Smooth muscle cell (in vitro differentiated cells): Measurements from ENCODE around the gene PHLDB2. TPM values are rescaled to one million over a fixed set of nuclear protein-coding genes. Genes with fewer than 3 reads are reported as not detected.

Experiments
- DNase-seq: peaks from one replicate; lab custom pipeline; 2025; ENCODE audit not compliant: unreplicated experiment; lab: John Stamatoyannopoulos, UW
- H2AFZ ChIP-seq: fragments of 200-600 bp; sonication (generic); 2 replicates; pipeline ENCODE4 v1.6.0; 2016; ENCODE audit warnings: antibody characterized with exemption, low read depth, mild to moderate bottlenecking
- H3F3A ChIP-seq: fragments of 200-600 bp; sonication (generic); 2 replicates; pipeline ENCODE4 v1.6.0; 2017; ENCODE audit warnings: antibody characterized with exemption, low read depth
- H3K27ac ChIP-seq: fragments of 200-600 bp; sonication (generic); 2 replicates; pipeline ENCODE4 v1.5.1; 2016; ENCODE audit warnings: low read depth, mild to moderate bottlenecking
- H3K27me3 ChIP-seq: fragments of 200-600 bp; sonication (generic); 2 replicates; pipeline ENCODE4 v1.6.1; 2016; ENCODE audit warnings: low read depth, mild to moderate bottlenecking
- H3K36me3 ChIP-seq: fragments of 200-600 bp; sonication (generic); 2 replicates; pipeline ENCODE4 v1.5.1; 2016; ENCODE audit warnings: low read depth
- H3K4me1 ChIP-seq: fragments of 200-600 bp; sonication (generic); 2 replicates; pipeline ENCODE4 v1.5.1; 2016; ENCODE audit warnings: low read depth
- H3K4me2 ChIP-seq: fragments of 200-600 bp; sonication (generic); 2 replicates; pipeline ENCODE4 v1.6.0; 2016; ENCODE audit warnings: mild to moderate bottlenecking
- H3K4me3 ChIP-seq: fragments of 200-600 bp; sonication (generic); 2 replicates; pipeline ENCODE4 v1.5.1; 2016; ENCODE audit warnings: mild to moderate bottlenecking
- H3K79me2 ChIP-seq: fragments of 200-600 bp; sonication (generic); 2 replicates; pipeline ENCODE4 v1.6.0; 2016; ENCODE audit warnings: low read depth, mild to moderate bottlenecking
- H3K9ac ChIP-seq: fragments of 200-600 bp; sonication (generic); 2 replicates; pipeline ENCODE4 v1.6.0; 2016; ENCODE audit warnings: low read depth
- H3K9me3 ChIP-seq: fragments of 200-600 bp; sonication (generic); replicated peaks from 2 replicates; pipeline ENCODE4 v1.5.1; 2016; ENCODE audit warnings: low read depth
- H4K20me1 ChIP-seq: fragments of 200-600 bp; sonication (generic); 2 replicates; pipeline ENCODE4 v1.6.0; 2016; ENCODE audit warnings: low read depth
- CTCF ChIP-seq: fragments of 200-600 bp; sonication (generic); IDR thresholded peaks from 2 replicates; pipeline ENCODE4 v1.5.1; 2017; ENCODE audit warnings: borderline replicate concordance, mild to moderate bottlenecking, antibody characterized with exemption; ENCODE audit not compliant: insufficient read depth, poor library complexity, severe bottlenecking
- WGBS: methylation state at CpG from one replicate; pipeline ENCODE4 v1.1.7; 2016; ENCODE audit warnings: low lambda C conversion rate; 5-methylcytosine and 5-hydroxymethylcytosine counted together
- polyA plus RNA-seq: library from polyadenylated mRNA; unstranded; fragments of >200 nt; fragmentation: Nextera tagmentation; extraction: Ambion mirVana; gene quantifications from 2 replicates; pipeline ENCODE4 v1.2.1, GENCODE V29; 2016
- total RNA-seq: library from RNA; depleted of rRNA; stranded (reverse); fragments of >200 nt; gene quantifications from 2 replicates; pipeline ENCODE4 v1.2.3, GENCODE V29; 2014

PHLDB2 gene
- total and polyA plus RNA-seq, 2 experiments from 2014 or later, result 40.5 to 79.7 TPM

GRCh38 chr3:111956995-111957734 lies 98.1 kb downstream of the PHLDB2 start:
- TF ChIP-seq CTCF, result no peak
- Histone ChIP-seq H3K4me2 (no peak overlapping the region), H3K4me3 (no peak overlapping the region), H3F3A (peaks cover 5% of the 10 kb centered on the region), H2AFZ (no peak overlapping the region), H3K36me3 (peaks cover 8% of the 10 kb centered on the region), H3K27me3 (no peaks in the 10 kb centered on the region), H3K9ac (no peak overlapping the region), H3K79me2 (peaks cover 3% of the 10 kb centered on the region), H4K20me1 (no peaks in the 10 kb centered on the region), H3K27ac (no peak overlapping the region), H3K4me1 (peaks cover 30% of the 10 kb centered on the region), H3K9me3 (no peaks in the 10 kb centered on the region)
- 82% methylated on average over 4 of the region's 4 CpGs for whole genome bisulfite sequencing
- no peak for DNase-seq

GRCh38 chr3:111961461-111962164 lies 102.5 kb downstream of the PHLDB2 start:
- no peak overlapping the region for H2AFZ ChIP-seq
- H3F3A ChIP-seq, result peaks cover 12% of the 10 kb centered on the region
- WGBS, result 57% methylated on average over 3 of the region's 3 CpGs
- H3K36me3 ChIP-seq, result no peaks in the 10 kb centered on the region
- H3K9ac ChIP-seq, result no peak overlapping the region
- no peaks in the 10 kb centered on the region for H4K20me1 ChIP-seq
- DNase-seq, result no peak
- peak overlapping the region; percentile 97 for H3K27ac ChIP-seq
- H3K9me3 ChIP-seq, result no peaks in the 10 kb centered on the region
- no peak overlapping the region for H3K4me3 ChIP-seq
- H3K4me2 ChIP-seq, result no peak overlapping the region
- no peak for TF ChIP-seq CTCF
- peaks cover 25% of the 10 kb centered on the region for H3K4me1 ChIP-seq
- no peaks in the 10 kb centered on the region for H3K27me3 ChIP-seq
- peaks cover 4% of the 10 kb centered on the region for H3K79me2 ChIP-seq

GRCh38 chr3:111963424-111963823 lies 104.4 kb downstream of the PHLDB2 start:
- DNase-seq, result no peak
- peak overlapping the region; percentile 97 for H3K27ac ChIP-seq
- no peaks in the 10 kb centered on the region for H3K36me3 ChIP-seq

More at GRCh38 chr3:111963424-111963823, 104.4 kb downstream of the PHLDB2 start:
- H3F3A ChIP-seq, result peaks cover 12% of the 10 kb centered on the region
- H3K9ac ChIP-seq, result peak overlapping the region; percentile 73
- WGBS, result 16% methylated on average over 1 of the region's 1 CpG
- H3K9me3 ChIP-seq, result no peaks in the 10 kb centered on the region
- H3K4me3 ChIP-seq, result no peak overlapping the region
- peaks cover 4% of the 10 kb centered on the region for H3K79me2 ChIP-seq
- H4K20me1 ChIP-seq, result no peaks in the 10 kb centered on the region
- no peak for TF ChIP-seq CTCF
- H3K4me1 ChIP-seq, result peaks cover 7% of the 10 kb centered on the region
- no peak overlapping the region for H2AFZ ChIP-seq
- H3K27me3 ChIP-seq, result no peaks in the 10 kb centered on the region
- H3K4me2 ChIP-seq, result peak overlapping the region; percentile 49
